H1 (cell line): ENCODE data around the gene HOXD12. TPM values are rescaled to one million over a fixed set of nuclear protein-coding genes. Genes with fewer than 3 reads are reported as not detected.

ENCODE experiments used
- HDAC6 ChIP-seq: IDR thresholded peaks from one replicate; pipeline ENCODE4 v1.7.1; 2012; ENCODE audit warnings: low read depth, mild to moderate bottlenecking, inconsistent platforms, low read length, moderate library complexity
- polyA plus RNA-seq, 7 experiments: library from polyadenylated mRNA; depleted of rRNA in 3 of 7; stranded (reverse) in 5 of 7; unstranded in 2 of 7; fragments of >200 nt in 5 of 7; fragments of 200-250 nt in 2 of 7; gene quantifications; 1 replicate in 5 of 7; 2 replicates in 1 of 7; 4 replicates in 1 of 7; pipeline versions ENCODE4 v1.2.1 to v1.2.3, GENCODE V29; 2011 to 2013; ENCODE audit warnings: missing spikeins in 2 of 7, mixed read lengths in 2 of 7
- total RNA-seq: library from RNA; stranded (reverse); fragmentation: NEBNext Ultra II Directional; extraction: Animal tissue kit (Norgen Biotek cat#: 25700); gene quantifications from 2 replicates; pipeline ENCODE4 v1.2.1, GENCODE V29; 2021

The HOXD12 gene
- total and polyA plus RNA-seq, 2 of the 8 experiments (the other 6 are each of a cell fraction or from before 2014, with no cell fraction given), result not detected

GRCh38 chr2:176079831-176080539, 19.6 kb upstream of the HOXD12 start (continued):
- no peak for TF ChIP-seq HDAC6
